Colonic mucosa (tissue), 4 donors: ENCODE results near the gene GADD45A. TPM values are rescaled to one million over a fixed set of nuclear protein-coding genes. Genes with fewer than 3 reads are reported as not detected.
"Not testable (repeated sequence)": the region's sequence is repeated elsewhere in the genome, so short reads cannot be mapped to it uniquely, and the experiment has no call there.

ENCODE experiments used
- DNase-seq: peaks from one replicate; pipeline ENCODE4 v3.0.0-alpha.2; 2020
- H3K27ac ChIP-seq: fragments of 200-600 bp; one replicate; pipeline ENCODE4 v1.8.0; 2021
- H3K27me3 ChIP-seq: fragments of 200-600 bp; one replicate; pipeline ENCODE4 v1.8.0; 2021
- H3K36me3 ChIP-seq: fragments of 200-600 bp; one replicate; pipeline ENCODE4 v1.8.0; 2021
- H3K4me1 ChIP-seq: fragments of 200-600 bp; one replicate; pipeline ENCODE4 v1.8.0; 2021; ENCODE audit warnings: mild to moderate bottlenecking
- H3K4me3 ChIP-seq: fragments of 200-600 bp; one replicate; pipeline ENCODE4 v1.8.0; 2021
- H3K9ac ChIP-seq, 2 donors: one replicate each; pipeline ENCODE4 v1.7.0; 2013; ENCODE audit warnings: control low read depth in 2 of 2, low read depth in 2 of 2, low read length in 2 of 2
- H3K9me3 ChIP-seq: fragments of 200-600 bp; one replicate; pipeline ENCODE4 v1.8.0; 2021
- CTCF ChIP-seq: fragments of 200-600 bp; IDR thresholded peaks from one replicate; pipeline ENCODE4 v1.8.0; 2022; ENCODE audit warnings: antibody characterized with exemption, mild to moderate bottlenecking
- intact Hi-C: fragments of 100-400 bp; cut with DNase I; formaldehyde crosslinking; loops from one replicate; pipeline ENCODE4 v1.14.1; 2022
- total RNA-seq, 2 donors: library from RNA; stranded (reverse); fragmentation: NEBNext Ultra II Directional in 1 of 2; extraction: Animal tissue kit (Norgen Biotek cat#: 25700) in 1 of 2; gene quantifications; one replicate each; pipeline ENCODE4 v1.2.1, GENCODE V29; 2021
- donor health status: healthy.
- donor health status: DM: no; HTN: no; CAD: no.
- donor health status: DM: no; HTN: no; CAD: no.

The GADD45A gene
- total RNA-seq, 2 donors from 2014 or later, result 29.0 to 29.4 TPM

- intact Hi-C loops, result no loop called here
- H3K9me3 ChIP-seq, result no peaks in the 10 kb centered on the region
- H3K4me3 ChIP-seq, result no peak overlapping the region
- no peak overlapping the region for H3K9ac ChIP-seq
- TF ChIP-seq CTCF, result no peak
- no peak overlapping the region for H3K27ac ChIP-seq
- no peaks in the 10 kb centered on the region for H3K36me3 ChIP-seq
- no peaks in the 10 kb centered on the region for H3K27me3 ChIP-seq
- no peak for DNase-seq
- H3K4me1 ChIP-seq, result no peaks in the 10 kb centered on the region
Observed at GRCh38 chr1:67729872-67730271, 44.9 kb downstream of the GADD45A start.

GRCh38 chr1:67730312-67730711 lies 45.3 kb downstream of the GADD45A start:
- H3K9ac ChIP-seq, H3K9me3 ChIP-seq, H3K27me3 ChIP-seq, H3K36me3 ChIP-seq, H3K4me1 ChIP-seq, H3K4me3 ChIP-seq, H3K27ac ChIP-seq, intact Hi-C loops, DNase-seq: not testable (repeated sequence)

DNA sequence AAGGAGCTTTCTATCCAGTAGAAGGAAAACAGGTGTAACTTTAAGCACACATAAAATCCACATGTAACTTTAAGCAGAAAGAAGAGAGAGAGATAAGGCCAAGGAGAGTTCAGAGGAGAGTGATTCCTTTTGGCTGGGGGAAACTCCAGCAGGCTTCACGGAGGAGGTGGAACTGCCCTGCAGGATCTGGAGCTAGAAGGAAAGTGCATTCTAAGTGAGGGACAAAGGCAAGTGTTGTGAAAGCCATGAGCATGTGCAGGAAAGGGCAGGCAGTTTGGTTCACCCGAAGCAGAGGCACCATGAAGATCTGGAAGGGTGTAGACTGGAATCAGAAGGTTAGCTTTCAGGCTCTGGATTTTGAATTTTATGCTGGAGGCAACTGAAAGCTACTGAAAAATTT lies 46.3 kb downstream of the GADD45A start:
- no peaks in the 10 kb centered on the region for H3K36me3 ChIP-seq
- TF ChIP-seq CTCF, result no peak

GRCh38 chr1:67732750-67733151 lies 47.8 kb downstream of the GADD45A start:
- H3K9me3 ChIP-seq, result no peaks in the 10 kb centered on the region
- no peak overlapping the region for H3K27ac ChIP-seq
- H3K4me1 ChIP-seq, result peaks cover 15% of the 10 kb centered on the region
- H3K4me3 ChIP-seq, result no peak overlapping the region
- DNase-seq, result no peak
- H3K9ac ChIP-seq, result no peak overlapping the region
- no peaks in the 10 kb centered on the region for H3K36me3 ChIP-seq
- no peak for TF ChIP-seq CTCF
- H3K27me3 ChIP-seq, result no peaks in the 10 kb centered on the region
- intact Hi-C loops, result no loop called here

More for the DNA sequence above, 46.3 kb downstream of the GADD45A start:
- intact Hi-C loops, result no loop called here
- H3K27ac ChIP-seq, result no peak overlapping the region
- H3K27me3 ChIP-seq, result no peaks in the 10 kb centered on the region
- no peaks in the 10 kb centered on the region for H3K9me3 ChIP-seq
- no peak overlapping the region for H3K4me3 ChIP-seq
- no peak for DNase-seq
- H3K9ac ChIP-seq, result no peak overlapping the region
- H3K4me1 ChIP-seq, result peaks cover 9% of the 10 kb centered on the region

DNA sequence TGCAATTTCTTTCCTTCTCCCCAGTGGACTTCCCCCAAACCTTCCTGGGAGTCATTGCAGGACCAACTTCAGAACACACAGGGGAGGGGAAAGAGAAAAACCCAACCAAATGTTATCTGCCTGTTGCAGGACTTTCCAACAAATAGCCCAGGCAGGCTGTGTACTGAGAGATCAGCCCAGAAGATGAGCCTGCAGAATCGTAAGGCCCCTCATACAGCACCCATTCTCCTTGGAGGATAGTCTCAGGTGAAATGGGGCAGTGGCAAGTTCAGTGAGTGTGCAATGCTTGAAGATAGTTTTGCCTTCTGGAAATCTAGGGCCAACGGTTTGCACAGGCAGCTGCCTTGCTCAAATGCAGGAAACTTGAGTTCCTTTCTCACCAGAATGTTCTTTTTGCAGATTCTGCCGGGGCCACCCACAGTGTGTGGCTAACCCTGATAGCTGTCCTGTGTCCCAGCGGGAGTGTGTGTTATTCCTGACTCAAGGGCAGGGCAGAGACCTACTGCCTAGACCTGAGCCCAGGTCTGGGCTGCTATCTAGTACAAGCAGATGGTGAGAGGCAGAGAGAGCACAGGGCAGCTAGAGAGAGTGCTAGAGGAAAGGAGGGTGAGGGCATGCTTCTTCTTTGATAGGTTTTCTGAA lies 48.8 kb downstream of the GADD45A start:
- intact Hi-C loops, result no loop called here
- peaks cover 15% of the 10 kb centered on the region for H3K4me1 ChIP-seq
- H3K36me3 ChIP-seq, result no peaks in the 10 kb centered on the region
- H3K27ac ChIP-seq, result no peak overlapping the region
- no peak for TF ChIP-seq CTCF
- no peak for DNase-seq
- H3K27me3 ChIP-seq, result no peaks in the 10 kb centered on the region
- no peak overlapping the region for H3K4me3 ChIP-seq
- no peaks in the 10 kb centered on the region for H3K9me3 ChIP-seq
- no peak overlapping the region for H3K9ac ChIP-seq

DNA sequence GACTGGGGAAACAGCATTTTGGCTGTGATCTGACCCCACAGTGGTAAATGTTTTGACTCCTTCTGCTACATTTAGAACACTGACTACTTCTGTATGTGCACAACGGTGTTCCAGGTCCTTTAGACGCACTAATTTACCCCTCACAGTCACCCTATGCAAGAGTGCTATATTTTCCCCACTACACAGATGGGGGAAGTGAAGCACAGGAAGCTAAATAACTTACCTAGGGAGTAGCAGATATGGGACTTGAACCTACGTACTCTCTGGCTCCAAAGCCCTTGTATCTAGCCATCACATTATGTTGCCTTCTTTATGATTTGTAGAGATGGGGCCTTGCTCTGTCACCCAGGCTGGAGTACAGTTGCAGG lies 49.3 kb downstream of the GADD45A start:
- peaks cover 15% of the 10 kb centered on the region for H3K4me1 ChIP-seq

More for the DNA sequence above, 49.3 kb downstream of the GADD45A start:
- H3K27ac ChIP-seq, result no peak overlapping the region
- DNase-seq, result no peak
- intact Hi-C loops, result no loop called here
- H3K36me3 ChIP-seq, result no peaks in the 10 kb centered on the region
- H3K9me3 ChIP-seq, result no peaks in the 10 kb centered on the region
- no peak overlapping the region for H3K4me3 ChIP-seq
- no peak for TF ChIP-seq CTCF
- H3K9ac ChIP-seq, result no peak overlapping the region
- no peaks in the 10 kb centered on the region for H3K27me3 ChIP-seq
